Jurkat, Clone E6-1 (cell line): ENCODE results near the gene TMEM31. TPM values are rescaled to one million over a fixed set of nuclear protein-coding genes. Genes with fewer than 3 reads are reported as not detected.

Experiments used
- DNase-seq: peaks from one replicate; pipeline ENCODE4 v3.0.0-alpha.2; 2011; ENCODE audit warnings: low read depth, low spot score
- H3K4me3 ChIP-seq: 2 replicates; pipeline ENCODE4 v1.5.1; 2011; ENCODE audit warnings: mild to moderate bottlenecking, low read length, control low read depth, moderate library complexity
- polyA plus RNA-seq: library from polyadenylated mRNA; unstranded; fragments of >200 nt; gene quantifications from one replicate; pipeline ENCODE4 v1.2.1, GENCODE V29; 2012; ENCODE audit warnings: missing spikeins; ENCODE audit not compliant: insufficient read length, insufficient read depth

The TMEM31 gene, protein sequence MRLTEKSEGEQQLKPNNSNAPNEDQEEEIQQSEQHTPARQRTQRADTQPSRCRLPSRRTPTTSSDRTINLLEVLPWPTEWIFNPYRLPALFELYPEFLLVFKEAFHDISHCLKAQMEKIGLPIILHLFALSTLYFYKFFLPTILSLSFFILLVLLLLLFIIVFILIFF
- polyA plus RNA-seq = not detected

DNA sequence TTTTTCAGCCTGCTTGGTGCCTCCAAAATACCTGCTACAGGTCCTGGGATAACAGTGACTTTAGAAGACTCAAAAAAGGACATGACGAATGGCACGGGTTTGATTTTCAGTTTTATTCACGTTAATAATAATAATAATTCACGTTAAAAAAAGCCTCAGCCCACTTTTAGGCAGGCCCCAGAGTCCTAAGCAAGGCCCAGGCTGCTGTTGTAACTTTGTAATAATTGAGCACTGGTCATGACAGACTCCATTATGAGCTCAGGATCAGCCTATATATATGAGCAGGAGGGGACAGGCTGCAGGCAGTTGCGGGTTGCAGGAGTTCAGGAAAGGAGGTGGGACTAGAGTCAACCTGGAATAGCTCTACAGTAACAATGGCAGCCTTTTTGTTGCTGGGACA lies at the start of gene TMEM31:
TSS of gene TMEM31 (plus strand) at position 301 of the 400 bp plus-strand sequence. CDS start 1,350 bp downstream, outside the sequence.
- H3K4me3 ChIP-seq = no peak within 1 kb of the TSS
- DNase-seq = no peak

DNA sequence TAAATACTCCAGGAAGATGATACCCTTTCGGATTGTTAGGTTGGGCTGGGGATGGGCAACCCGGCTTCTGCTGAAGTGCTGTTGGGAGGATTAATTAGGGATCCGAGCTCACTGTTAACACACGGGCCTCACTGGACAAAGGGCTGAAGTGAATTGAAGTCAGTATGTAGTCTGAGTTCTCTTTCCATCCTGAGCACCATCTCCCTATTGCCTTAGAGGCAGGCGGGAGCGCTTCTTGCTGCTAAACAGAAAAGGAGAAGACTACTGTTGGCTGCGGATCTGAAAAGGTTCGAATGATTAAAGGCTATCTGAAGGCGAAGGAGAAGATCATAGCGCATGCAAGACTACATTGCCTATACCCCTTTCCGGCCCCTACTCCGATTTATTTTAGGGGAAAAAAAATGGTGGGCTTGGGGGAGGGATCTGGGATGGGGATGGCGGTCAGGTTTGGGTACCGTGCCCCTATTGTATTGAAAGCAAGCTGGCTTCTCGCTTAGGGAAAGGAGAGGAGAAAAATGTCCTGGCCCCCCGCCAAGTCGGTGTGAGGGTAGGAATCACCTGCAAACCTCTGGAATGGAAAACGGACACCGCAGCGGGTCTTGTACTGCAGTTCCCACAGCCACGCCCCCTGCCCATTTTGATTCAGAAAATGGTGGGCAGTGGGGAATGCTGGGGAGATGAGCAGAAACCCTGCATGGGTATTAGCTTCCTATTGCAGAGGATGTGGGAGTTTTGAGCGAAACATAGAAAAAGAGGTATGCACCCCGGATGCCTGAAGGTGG lies 46.5 kb upstream of the TMEM31 start:
- no peak for DNase-seq
- no peak overlapping the region for H3K4me3 ChIP-seq

DNA sequence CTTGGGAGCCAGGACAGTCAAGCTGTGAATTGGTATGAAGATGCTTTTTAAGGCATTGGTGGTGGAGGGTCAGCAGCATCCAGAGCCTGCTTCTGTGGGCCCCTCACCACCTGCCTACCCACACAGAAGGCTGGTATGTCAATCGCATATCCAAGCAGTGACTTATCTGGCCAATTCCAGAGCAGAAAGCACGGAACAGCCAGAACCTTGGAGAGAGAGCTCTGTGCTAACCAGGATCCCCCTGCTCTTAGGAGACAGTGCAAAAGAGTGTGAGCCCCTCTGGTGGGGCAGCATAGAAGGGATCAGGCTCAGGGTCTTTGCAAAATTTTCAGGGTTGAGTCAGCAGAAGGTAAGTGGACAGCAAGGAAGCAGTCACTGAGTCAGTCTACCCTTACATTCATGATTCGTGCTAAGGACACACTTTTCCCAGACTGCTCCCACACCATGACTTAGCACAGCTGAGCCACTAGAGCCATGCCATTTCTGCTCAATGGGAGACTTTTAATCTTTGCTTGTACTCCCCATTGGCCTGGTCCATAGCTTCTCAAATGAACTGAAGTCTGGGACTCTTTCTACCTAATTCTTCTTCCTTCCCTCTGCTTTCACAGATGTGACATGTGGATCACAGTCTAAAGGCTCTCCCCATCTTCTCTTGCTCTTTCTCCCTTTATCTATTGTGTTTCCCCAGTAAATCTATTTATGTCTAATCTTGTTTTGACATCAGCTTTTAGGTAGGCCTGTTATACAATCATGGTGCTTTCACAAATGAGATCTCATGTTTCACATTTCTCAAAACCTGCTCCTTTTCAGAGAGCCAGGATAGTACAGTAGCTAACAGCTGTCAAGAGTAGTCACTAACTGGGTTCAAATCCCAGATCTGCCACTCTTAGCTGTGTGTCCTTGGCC lies 44.3 kb upstream of the TMEM31 start:
- DNase-seq = no peak
- H3K4me3 ChIP-seq = no peak overlapping the region

DNA sequence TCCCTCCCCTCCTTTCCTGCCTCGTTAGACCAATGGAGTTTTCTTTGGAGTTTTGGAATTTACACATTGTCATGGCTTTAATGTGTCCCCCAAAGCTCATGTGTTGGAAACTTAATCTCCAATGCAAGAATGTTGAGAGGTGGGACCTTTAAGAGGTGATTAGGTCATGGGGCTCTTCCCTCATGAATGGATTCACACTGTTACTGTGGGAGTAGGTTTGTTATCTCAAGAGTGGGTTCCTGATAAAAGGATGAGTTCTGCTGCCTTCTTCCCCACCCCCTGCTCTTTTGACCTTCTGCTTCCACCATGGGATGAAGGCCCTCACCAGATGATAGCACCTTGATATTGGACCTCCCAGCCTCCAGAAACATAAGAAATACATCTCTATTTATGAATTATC lies 41.0 kb upstream of the TMEM31 start:
- no peak for DNase-seq
- no peak overlapping the region for H3K4me3 ChIP-seq

DNA sequence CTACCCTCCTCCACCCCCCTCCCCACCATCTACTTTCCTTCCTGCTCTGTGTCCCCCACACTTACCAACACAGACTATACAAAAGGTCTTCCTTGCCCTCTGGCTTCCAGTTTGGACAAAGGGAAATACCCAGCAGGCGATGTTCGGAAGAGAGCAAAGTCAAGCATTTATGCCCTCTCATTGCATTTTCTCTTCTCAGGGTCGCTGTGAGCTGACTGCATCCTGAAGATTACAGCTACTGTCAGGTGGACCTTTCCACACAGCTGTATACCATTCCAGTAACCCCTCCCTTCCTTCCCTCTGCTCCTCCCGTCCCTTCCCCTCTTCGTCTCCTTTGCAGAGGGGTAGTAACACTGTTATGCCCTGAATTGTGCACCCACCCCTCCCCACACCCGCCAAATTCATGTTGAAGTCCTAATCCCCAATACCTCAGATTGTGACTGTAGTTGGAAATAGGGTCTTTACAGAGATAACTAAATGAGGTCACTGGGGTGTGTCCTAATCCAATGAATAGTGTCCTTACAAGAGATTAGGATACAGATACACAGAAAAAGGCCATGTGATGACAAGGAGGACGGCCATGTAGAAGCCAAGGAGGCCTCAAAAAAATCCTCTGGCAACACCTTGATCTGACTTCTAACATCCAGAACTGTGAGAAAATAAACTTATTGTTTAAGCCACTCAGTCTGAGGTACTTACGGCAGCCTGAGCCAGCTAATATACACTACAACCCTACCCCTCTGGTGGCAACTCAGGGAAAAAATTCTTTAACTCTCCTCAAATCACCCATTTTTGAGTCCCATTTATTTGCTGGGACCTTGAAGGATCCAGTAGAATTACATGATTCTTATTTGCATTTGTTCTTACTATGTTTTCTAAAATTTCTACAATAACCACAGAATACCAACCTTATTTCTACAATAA lies 35.9 kb upstream of the TMEM31 start:
- DNase-seq = no peak
- H3K4me3 ChIP-seq = no peak overlapping the region

DNA sequence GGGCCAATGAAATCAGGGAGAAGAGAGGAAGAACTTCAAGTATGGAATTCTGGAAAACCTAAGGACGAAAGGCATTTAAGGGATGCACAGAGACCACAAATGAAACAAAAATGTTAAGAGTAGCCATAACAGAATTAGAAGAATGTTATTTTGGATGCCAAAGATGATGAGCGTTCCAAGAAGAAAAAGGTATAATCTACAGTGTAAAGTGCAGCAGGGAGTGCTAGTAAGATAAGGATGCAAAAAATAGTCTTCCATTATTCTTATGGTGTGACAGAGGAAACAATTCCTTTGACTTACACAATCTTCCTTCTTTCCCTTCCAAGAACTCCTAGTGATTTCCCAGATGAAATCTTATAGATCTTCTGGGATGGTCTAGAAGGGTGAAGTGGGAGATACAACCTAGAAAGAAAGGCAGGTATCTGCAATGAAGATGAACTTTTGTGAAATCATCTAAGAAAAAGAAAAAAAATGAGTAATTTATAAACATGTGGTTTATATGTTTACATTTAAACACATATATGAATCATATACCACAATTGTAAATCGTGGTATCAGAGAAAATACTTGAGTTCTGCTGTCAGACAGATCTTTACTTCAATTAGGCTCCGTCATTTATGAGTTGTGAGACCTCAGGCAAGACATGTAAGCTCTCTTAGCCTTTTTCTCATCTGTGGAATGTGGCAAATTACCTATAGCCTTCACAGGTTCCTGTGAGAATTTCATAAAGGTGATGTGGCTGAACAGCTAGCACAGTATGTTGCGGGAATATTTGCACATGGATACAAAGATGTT lies 32.3 kb upstream of the TMEM31 start:
- no peak for DNase-seq
- no peak overlapping the region for H3K4me3 ChIP-seq

DNA sequence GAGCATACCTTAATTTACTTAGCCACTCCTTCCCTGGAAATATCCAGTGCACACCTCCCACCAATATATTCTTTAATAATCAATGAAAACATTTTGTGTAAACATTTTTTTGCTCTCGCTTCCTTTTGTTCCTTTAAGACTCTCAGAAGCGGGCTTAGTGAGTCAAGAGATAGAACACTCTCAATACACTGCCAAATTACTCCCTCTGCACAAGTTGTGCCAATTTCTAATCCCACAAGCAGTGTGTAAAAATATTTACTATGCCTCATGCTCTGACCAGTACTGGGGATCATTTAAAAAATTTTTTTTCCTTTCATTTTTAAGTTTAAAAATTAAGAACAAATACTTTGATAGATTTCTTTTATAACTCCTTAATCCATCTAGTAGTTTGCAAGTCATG lies 29.3 kb upstream of the TMEM31 start:
- DNase-seq = no peak
- no peak overlapping the region for H3K4me3 ChIP-seq

DNA sequence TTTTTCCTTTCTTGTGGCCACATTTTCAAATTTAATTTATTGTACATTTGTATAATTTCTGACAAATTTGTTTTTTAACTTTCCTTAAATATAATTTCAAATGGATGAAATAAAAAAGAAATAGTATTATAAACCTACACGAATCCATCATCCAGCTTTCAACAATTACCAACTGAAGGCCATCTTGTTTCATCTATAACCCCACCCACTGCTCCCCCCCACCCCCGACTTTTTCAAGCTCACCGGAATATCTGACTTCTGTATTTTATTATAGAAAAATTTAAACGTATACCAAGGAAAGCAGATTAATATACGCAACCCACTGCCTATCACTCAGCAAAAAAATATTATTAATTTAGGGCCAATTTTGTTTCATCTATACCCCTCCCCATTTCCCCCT lies 25.3 kb upstream of the TMEM31 start:
- H3K4me3 ChIP-seq = peak overlapping the region; percentile 78
- no peak for DNase-seq

DNA sequence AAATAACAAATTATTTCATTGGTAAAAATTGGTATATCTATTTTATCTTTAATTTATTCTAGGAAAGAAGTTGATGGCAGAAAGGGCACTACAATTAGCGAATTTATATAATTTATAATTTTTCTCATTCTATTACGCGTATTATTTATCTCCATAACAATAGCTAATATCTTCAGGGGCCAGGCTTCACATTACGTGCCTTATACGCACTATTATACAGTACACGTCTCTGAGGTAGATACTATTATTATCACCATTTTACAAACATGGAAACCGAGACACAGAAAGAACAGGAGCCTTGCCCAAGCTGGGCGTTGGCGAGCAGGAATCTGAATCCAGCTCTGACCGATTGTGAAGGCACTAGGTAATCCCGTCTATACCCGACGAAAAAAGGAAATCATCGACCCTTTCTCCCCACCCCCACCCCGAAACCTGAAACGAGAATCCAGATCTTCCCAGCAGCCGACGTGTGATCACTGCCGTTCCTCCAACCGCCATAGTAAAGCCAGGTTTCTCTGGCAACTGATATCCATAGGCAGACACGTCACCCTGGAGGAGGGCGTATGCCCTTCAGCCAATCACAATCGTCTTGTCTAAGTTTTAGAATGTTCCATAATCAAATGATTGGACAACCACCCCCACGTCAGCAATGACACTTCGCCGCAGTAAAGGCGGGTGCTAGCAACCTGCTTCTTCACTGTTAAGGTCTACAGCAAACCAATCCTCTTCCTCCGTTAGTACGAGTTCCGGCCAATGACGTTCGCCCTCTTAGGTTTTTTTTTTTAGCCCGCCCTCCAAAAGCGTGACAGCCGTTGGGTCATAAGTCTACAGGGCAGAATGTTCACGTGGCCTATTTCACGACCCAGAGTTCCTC lies 24.3 kb upstream of the TMEM31 start, which contains the start of gene MORF4L2:
TSS of gene MORF4L2 (minus strand) at position 501 of the 874 bp plus-strand sequence. CDS start 9,672 bp downstream, outside the sequence.
- peak; percentile 98 for DNase-seq
- H3K4me3 ChIP-seq = peak within 1 kb of the TSS; percentile 78

DNA sequence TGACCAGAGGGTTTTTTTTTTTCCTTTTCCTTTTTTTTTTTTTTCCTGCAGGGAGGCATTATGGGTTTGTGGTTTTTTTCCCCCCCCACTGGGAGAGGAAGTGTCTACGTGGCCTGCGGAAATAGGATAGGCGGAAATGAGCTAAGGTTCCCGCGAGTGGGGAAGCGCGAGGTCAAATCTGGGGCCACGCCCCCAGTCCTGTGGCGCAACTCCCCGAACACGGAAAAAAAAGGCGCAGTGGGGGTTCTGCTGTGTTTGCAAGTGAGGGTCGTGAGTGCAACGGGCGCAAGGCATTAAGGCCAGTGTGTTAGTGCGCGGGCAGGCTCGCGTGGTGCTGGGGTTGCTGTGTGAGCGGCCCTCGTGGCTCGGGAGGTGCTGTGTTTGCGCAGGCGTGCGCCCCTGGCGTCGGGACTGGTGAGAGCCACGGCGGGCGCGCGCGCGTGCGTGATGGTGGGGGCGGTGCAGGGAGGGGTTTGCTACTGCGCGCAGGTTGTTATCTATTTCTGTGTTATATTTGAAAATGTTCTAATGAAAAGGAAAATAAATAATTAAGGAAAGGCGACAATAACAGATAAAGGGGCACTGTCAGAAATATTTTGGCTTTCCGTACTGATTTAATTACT lies 23.5 kb upstream of the TMEM31 start:
- no peak for DNase-seq
- H3K4me3 ChIP-seq = peak overlapping the region; percentile 71

DNA sequence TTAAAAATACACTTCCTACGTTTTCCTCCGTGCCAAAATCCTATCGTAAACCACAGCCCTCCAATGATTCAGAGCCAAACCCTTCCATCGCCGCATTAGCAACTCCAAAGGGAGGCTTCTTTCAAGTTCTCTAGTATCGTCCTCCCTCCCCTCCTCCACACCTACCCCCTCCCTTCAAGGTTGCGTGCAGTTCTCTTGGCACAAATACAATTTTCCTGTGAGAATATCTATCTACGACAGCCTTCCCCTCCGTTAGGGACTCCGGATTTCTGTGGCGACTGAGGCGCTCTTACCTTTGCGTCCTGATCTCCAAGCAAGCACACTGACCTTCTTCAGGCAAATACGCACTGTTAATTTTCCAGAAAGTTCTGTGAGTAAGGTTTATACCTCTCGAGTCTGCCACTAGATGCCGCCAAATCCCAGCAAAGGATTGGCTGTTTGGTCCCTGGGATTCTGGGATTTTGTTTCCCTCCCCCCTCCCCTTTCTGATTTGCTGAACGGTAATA lies 23.0 kb upstream of the TMEM31 start:
- peak overlapping the region; percentile 71 for H3K4me3 ChIP-seq
- DNase-seq = peak; percentile 54

DNA sequence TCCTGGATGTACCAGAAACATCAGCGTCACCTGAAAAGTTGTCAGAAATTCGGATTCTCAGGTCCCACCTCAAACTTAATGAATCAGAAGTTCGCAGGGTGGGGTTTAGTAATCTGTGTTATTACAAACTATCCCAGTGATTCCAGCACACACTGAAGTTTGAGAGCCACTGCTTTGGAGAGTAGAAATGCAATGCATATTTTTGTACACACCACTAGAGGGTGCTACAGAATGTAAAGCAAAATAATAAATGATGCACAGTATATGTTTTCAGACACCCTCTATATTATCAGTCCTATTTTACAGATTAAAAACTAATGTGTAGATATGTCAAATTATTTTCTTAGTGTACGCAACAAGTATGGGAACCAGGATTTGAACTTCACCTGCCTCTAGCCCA lies 21.8 kb upstream of the TMEM31 start:
- DNase-seq = no peak
- no peak overlapping the region for H3K4me3 ChIP-seq

DNA sequence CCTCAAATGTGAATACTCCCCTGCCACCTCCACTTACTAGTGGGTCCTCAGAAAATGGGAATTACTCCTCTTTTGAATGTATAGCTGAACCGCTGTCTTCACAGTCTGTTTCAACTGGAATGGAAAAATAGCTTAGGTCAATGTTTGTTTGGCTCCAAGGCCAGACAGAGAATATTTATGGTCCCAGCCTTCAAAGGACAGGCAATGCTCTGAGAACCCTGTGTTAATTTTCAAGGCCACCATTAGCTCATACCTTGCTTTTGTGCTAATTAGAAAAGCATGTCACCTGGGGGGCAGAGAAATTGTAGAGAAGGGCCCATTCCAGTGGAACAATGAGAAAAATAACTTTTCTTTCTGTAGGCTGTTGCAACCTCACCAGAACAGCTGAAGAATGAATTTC lies 19.6 kb upstream of the TMEM31 start:
- no peak for DNase-seq
- H3K4me3 ChIP-seq = no peak overlapping the region

DNA sequence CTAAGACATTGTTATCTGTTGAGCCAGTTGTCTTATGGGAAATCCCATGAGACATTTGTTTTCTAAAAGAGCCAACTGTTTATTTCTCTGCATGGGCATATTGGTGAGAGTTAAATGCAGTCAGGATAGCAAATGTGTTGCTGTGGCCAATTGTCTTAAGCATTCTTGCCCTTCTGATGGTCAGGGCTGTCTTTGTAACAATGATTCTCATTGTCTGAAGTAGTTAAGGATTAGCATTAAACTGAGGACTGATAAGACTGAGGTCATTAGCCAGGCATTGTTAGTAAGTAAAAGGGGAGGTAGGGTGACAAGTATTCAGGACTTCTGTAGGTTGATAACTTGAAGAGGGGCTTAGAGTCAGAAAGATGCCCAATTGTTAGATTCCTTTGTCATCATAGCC lies 13.0 kb upstream of the TMEM31 start:
- H3K4me3 ChIP-seq = no peak overlapping the region
- DNase-seq = no peak

DNA sequence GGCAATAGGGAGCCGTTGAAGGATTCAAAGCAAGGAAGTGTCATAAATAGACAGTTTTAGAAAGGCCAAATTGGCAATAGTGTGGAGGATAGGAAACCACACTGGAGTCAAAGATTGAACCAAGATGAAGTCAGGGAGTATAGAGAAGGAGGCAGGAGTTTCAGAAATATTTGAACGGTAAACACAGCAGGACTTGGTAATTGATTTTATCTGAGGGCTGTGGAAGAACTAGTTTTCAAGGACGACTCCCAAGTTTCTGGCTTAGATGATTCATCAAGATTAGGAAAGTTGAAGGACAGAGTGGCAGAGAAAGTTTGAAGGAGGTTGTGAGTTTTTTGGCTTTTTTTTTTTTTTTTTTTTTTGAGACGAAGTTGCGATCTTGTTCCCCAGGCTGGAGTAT lies 11.5 kb upstream of the TMEM31 start:
- DNase-seq = no peak
- H3K4me3 ChIP-seq = no peak overlapping the region

DNA sequence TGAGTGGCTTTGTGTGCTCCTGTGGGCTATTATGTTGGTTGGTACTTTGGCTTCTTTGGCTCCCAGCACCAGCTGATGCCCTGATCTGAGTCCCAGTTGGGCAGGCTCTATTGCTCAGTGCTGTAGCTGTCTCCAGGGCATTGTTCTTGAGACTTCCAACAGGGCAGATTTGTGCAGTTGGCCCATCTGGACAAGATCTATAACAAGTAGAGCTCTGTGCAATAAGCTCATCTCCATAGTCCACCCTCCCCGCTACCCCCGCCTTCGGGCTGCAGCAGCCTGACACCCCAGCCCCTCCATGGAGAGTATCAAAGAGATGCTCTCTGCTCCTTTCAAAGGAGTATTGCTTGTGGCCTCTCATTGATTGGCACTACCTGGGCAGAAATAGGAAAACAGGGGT lies 5.8 kb upstream of the TMEM31 start:
- DNase-seq = no peak

More for the DNA sequence above, 5.8 kb upstream of the TMEM31 start:
- no peak overlapping the region for H3K4me3 ChIP-seq
